H1 (cell line): Measurements from ENCODE around the gene BBS7.

Experiments used
- CBX5 ChIP-seq: fragments of 300-800, 300-1000 bp; sonication (generic); IDR thresholded peaks from 2 replicates; pipeline ENCODE4 v1.7.1; 2016; ENCODE audit warnings: antibody characterized with exemption, low read length, low read depth
- CHD1 ChIP-seq: IDR thresholded peaks from 2 replicates; pipeline ENCODE4 v1.6.1; 2012; ENCODE audit warnings: low read depth, low read length, improper control_type of control experiment
- EP300 ChIP-seq, 2 experiments: IDR thresholded peaks; 1 replicate in 1 of 2; 2 replicates in 1 of 2; pipeline ENCODE4 v1.6.1; 2011 to 2012; ENCODE audit warnings: low read depth in 2 of 2, low read length in 2 of 2, mild to moderate bottlenecking in 2 of 2, borderline replicate concordance in 1 of 2, inconsistent platforms in 1 of 2, moderate library complexity in 1 of 2
- EZH2 ChIP-seq: fragments of 200-600 bp; sonication (generic); IDR thresholded peaks from 2 replicates; pipeline ENCODE4 v1.7.1; 2012; ENCODE audit warnings: low read depth, mild to moderate bottlenecking, moderate library complexity, low read length, inconsistent platforms; ENCODE audit not compliant: severe bottlenecking
- POLR2A ChIP-seq, 2 experiments: IDR thresholded peaks; 1 replicate in 1 of 2; 2 replicates in 1 of 2; pipeline ENCODE4 v1.6.1; 2011; ENCODE audit warnings: low read depth in 2 of 2, low read length in 2 of 2, mild to moderate bottlenecking in 2 of 2; ENCODE audit errors: control extremely low read depth in 1 of 2
- POLR2AphosphoS5 ChIP-seq: IDR thresholded peaks from 2 replicates; pipeline ENCODE4 v1.6.1; 2011; ENCODE audit warnings: low read depth, low read length
- RBBP5 ChIP-seq: IDR thresholded peaks from 2 replicates; pipeline ENCODE4 v1.7.1; 2012; ENCODE audit warnings: low read depth, mild to moderate bottlenecking, inconsistent platforms, low read length, moderate library complexity, borderline replicate concordance
- RFX5 ChIP-seq: IDR thresholded peaks from 2 replicates; pipeline ENCODE4 v1.6.1; 2011; ENCODE audit warnings: low read depth, low read length, improper control_type of control experiment, borderline replicate concordance
- RNF2 ChIP-seq: fragments of 200-900, 300-1000 bp; sonication (generic); IDR thresholded peaks from 2 replicates; pipeline ENCODE4 v1.7.1; 2016; ENCODE audit warnings: borderline replicate concordance, low read depth, mild to moderate bottlenecking, antibody characterized with exemption, low read length; ENCODE audit not compliant: poor library complexity, severe bottlenecking; ENCODE audit errors: missing control alignments
- TAF1 ChIP-seq: IDR thresholded peaks from 2 replicates; pipeline ENCODE4 v1.6.1; 2011; ENCODE audit warnings: mild to moderate bottlenecking, low read depth, low read length
- TBP ChIP-seq: IDR thresholded peaks from 2 replicates; pipeline ENCODE4 v1.6.1; 2011; ENCODE audit warnings: low read depth, low read length, improper control_type of control experiment
- TF ChIP-seq, protein P1 (sequence below), 3 experiments: IDR thresholded peaks; 1 replicate in 2 of 3; 2 replicates in 1 of 3; pipeline versions ENCODE4 v1.5.1 to v1.6.1; 2011; ENCODE audit warnings: low read length in 3 of 3, mild to moderate bottlenecking in 3 of 3, inconsistent platforms in 2 of 3, low read depth in 1 of 3, moderate library complexity in 1 of 3; ENCODE audit not compliant: insufficient read depth in 1 of 3; ENCODE audit errors: control extremely low read depth in 1 of 3
- TF ChIP-seq, protein P2 (sequence below): IDR thresholded peaks from 2 replicates; pipeline ENCODE4 v1.6.1; 2012; ENCODE audit warnings: inconsistent platforms
- TF ChIP-seq, protein P3 (sequence below): IDR thresholded peaks from 2 replicates; pipeline ENCODE4 v1.6.1; 2011; ENCODE audit warnings: low read length, improper control_type of control experiment

DNA sequence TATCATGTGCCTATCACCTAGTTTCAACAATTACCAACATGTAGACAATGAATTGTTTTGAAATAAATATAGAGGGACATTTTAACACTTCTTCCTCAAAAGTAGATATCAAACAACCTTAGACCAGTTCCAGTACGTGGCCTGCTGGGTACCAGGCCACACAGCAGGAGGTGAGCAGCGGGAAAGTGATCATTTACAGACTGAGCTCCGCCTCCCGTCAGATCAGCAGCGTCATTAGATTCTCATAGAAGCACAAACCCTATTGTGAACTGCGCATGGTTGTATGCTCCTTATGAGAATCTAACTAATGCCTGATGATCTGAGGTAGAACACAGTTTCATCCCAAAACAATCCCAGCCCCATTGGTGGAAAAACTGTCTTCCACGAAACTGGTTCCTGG is 6.5 kb downstream of the BBS7 start:
- TF ChIP-seq, protein P1, sequence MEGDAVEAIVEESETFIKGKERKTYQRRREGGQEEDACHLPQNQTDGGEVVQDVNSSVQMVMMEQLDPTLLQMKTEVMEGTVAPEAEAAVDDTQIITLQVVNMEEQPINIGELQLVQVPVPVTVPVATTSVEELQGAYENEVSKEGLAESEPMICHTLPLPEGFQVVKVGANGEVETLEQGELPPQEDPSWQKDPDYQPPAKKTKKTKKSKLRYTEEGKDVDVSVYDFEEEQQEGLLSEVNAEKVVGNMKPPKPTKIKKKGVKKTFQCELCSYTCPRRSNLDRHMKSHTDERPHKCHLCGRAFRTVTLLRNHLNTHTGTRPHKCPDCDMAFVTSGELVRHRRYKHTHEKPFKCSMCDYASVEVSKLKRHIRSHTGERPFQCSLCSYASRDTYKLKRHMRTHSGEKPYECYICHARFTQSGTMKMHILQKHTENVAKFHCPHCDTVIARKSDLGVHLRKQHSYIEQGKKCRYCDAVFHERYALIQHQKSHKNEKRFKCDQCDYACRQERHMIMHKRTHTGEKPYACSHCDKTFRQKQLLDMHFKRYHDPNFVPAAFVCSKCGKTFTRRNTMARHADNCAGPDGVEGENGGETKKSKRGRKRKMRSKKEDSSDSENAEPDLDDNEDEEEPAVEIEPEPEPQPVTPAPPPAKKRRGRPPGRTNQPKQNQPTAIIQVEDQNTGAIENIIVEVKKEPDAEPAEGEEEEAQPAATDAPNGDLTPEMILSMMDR (IDR thresholded peaks at IDR 0.05; ENCODE audit: control extremely low read depth in 1 of 3, insufficient read depth in 1 of 3, low read depth in 1 of 3, low read length in 3 of 3), result no peak
- TF ChIP-seq RBBP5 (no peak), EP300 (IDR thresholded peaks at IDR 0.05; ENCODE audit: borderline replicate concordance in 1 of 2, low read depth in 2 of 2, low read length in 2 of 2) (no peak), POLR2AphosphoS5 (no peak), POLR2A (IDR thresholded peaks at IDR 0.05; ENCODE audit: control extremely low read depth in 1 of 2, low read depth in 2 of 2, low read length in 2 of 2) (no peak), EZH2 (no peak), TAF1 (no peak), CHD1 (no peak), RFX5 (no peak), RNF2 (no peak), CBX5 (no peak), TBP (no peak)
- TF ChIP-seq, protein P2, sequence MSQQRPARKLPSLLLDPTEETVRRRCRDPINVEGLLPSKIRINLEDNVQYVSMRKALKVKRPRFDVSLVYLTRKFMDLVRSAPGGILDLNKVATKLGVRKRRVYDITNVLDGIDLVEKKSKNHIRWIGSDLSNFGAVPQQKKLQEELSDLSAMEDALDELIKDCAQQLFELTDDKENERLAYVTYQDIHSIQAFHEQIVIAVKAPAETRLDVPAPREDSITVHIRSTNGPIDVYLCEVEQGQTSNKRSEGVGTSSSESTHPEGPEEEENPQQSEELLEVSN, result no peak
- TF ChIP-seq, protein P3, sequence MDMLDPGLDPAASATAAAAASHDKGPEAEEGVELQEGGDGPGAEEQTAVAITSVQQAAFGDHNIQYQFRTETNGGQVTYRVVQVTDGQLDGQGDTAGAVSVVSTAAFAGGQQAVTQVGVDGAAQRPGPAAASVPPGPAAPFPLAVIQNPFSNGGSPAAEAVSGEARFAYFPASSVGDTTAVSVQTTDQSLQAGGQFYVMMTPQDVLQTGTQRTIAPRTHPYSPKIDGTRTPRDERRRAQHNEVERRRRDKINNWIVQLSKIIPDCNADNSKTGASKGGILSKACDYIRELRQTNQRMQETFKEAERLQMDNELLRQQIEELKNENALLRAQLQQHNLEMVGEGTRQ, result no peak
